Fibroblast of villous mesenchyme (primary cell): Measurements from ENCODE around the gene CD6. TPM values are rescaled to one million over a fixed set of nuclear protein-coding genes. Genes with fewer than 3 reads are reported as not detected.
A peak's percentile ranks its signal among the peaks of the same experiment; 100 is the strongest.

Source experiments
- DNase-seq: peaks from one replicate; pipeline ENCODE4 v3.0.0-alpha.2; 2010; ENCODE audit warnings: low read depth
- H3K4me3 ChIP-seq: 2 replicates; pipeline ENCODE4 v1.5.1; 2011; ENCODE audit warnings: low read depth, mild to moderate bottlenecking, low read length
- total RNA-seq: library from RNA; depleted of rRNA; stranded (reverse); fragments of >200 nt; gene quantifications from 2 replicates; pipeline ENCODE4 v1.2.3, GENCODE V29; 2012
- TF ChIP-seq, protein P1 (sequence below): IDR thresholded peaks from 2 replicates; pipeline ENCODE4 v1.5.1; 2012; ENCODE audit warnings: low read depth, mild to moderate bottlenecking, low read length; ENCODE audit not compliant: insufficient read depth

CD6 gene, protein sequence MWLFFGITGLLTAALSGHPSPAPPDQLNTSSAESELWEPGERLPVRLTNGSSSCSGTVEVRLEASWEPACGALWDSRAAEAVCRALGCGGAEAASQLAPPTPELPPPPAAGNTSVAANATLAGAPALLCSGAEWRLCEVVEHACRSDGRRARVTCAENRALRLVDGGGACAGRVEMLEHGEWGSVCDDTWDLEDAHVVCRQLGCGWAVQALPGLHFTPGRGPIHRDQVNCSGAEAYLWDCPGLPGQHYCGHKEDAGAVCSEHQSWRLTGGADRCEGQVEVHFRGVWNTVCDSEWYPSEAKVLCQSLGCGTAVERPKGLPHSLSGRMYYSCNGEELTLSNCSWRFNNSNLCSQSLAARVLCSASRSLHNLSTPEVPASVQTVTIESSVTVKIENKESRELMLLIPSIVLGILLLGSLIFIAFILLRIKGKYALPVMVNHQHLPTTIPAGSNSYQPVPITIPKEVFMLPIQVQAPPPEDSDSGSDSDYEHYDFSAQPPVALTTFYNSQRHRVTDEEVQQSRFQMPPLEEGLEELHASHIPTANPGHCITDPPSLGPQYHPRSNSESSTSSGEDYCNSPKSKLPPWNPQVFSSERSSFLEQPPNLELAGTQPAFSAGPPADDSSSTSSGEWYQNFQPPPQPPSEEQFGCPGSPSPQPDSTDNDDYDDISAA
- not detected in 2 replicates for total RNA-seq

DNA sequence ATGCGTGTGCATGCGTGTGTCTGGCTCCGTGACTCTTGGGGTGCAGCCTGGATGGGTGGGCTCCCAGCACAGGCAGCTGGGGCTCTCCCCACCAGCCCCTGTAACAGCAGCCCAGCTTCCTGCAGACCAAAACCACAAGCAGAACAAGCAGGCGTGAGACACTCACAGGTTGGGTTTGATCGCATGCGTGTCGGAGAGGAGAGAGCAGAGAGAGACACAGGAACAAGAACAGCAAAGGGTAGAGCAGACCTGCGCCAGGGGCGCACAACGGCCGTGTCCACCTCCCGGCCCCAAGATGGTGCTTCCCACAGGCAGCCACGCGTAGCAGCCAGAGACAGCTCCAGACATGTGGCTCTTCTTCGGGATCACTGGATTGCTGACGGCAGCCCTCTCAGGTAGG is at the start of gene CD6:
CD6 (plus strand) TSS at position 161 of the 400 bp plus-strand sequence; CDS start at position 347, 186 bp downstream.
- TF ChIP-seq, protein P1, sequence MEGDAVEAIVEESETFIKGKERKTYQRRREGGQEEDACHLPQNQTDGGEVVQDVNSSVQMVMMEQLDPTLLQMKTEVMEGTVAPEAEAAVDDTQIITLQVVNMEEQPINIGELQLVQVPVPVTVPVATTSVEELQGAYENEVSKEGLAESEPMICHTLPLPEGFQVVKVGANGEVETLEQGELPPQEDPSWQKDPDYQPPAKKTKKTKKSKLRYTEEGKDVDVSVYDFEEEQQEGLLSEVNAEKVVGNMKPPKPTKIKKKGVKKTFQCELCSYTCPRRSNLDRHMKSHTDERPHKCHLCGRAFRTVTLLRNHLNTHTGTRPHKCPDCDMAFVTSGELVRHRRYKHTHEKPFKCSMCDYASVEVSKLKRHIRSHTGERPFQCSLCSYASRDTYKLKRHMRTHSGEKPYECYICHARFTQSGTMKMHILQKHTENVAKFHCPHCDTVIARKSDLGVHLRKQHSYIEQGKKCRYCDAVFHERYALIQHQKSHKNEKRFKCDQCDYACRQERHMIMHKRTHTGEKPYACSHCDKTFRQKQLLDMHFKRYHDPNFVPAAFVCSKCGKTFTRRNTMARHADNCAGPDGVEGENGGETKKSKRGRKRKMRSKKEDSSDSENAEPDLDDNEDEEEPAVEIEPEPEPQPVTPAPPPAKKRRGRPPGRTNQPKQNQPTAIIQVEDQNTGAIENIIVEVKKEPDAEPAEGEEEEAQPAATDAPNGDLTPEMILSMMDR, result no peak
- no peak within 1 kb of the TSS for H3K4me3 ChIP-seq
- DNase-seq, result no peak

DNA sequence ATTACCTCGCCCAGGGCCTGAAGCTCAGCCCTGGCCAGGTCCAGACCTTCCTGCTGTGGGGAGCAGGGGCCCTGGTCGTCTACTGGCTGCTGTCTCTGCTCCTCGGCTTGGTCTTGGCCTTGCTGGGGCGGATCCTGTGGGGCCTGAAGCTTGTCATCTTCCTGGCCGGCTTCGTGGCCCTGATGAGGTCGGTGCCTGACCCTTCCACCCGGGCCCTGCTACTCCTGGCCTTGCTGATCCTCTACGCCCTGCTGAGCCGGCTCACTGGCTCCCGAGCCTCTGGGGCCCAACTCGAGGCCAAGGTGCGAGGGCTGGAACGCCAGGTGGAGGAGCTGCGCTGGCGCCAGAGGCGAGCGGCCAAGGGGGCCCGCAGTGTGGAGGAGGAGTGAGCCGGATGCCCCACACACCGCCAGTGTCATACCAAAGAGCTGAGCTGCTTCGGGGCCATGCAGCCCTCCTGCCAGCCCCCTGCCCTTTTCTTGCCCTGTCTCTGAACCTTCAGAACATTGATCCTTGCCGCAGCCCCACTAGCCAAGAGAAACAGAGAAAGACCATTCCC is 49.6 kb upstream of the CD6 start:
- no peak for DNase-seq
- no peak overlapping the region for H3K4me3 ChIP-seq
- TF ChIP-seq, protein P1, result no peak

DNA sequence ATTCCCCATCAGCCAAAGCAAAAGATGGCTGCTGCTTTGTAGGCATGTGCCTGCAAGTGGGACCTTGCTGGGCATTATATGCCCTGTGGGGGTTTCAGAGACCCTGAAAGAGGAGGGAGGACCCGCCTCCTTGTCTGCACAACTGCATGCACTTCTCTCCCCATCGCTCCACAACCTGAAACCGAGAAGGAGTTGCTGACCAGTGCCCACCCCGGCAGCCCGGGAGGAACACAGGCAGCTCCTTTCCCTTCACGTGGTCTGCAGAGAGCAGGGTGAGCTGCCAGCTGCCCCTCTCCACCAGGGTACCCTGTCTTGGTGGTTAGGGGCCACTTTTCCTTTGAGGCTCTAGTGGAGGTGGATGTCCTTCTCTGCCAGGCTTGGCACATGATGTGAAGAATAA is 48.6 kb upstream of the CD6 start:
- TF ChIP-seq, protein P1, result no peak
- no peak for DNase-seq
- H3K4me3 ChIP-seq, result no peak overlapping the region

DNA sequence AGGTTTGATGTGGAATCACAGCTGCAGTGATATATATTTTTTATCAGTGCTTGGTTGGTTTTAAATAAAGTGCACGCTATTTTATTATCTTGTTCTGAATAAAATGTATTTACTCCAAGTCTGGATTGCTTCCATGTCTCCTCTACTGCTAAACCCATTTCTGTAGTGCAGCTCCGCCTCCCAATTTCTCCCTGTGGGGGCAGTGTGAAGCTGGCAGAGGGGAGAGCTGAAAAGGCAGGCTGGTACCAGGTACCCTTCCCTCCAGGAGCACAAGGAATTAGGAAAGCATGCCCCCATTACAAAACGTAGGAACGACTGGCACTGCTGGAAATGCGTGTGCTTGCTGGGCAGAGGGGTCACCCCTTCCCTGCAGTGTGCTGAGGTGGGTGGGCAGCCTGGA is 48.2 kb upstream of the CD6 start:
- no peak overlapping the region for H3K4me3 ChIP-seq
- TF ChIP-seq, protein P1, result no peak
- DNase-seq, result no peak

DNA sequence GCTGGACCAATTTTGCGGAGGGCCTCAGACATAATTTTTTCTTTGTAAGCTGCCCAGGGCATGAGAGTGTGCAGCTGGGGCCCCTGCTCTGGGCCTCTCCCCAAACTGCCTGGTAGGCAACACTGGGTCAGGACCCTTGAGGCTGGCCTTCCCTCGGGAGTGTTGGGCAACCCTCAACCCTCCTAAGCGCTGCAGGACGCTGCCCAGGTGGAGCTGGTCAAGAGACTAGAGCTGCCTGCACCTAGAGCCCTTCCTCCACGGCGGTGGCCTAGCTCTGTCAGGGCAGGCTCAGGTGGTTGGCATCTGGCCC is 47.7 kb upstream of the CD6 start:
- TF ChIP-seq, protein P1, result no peak
- H3K4me3 ChIP-seq, result peak overlapping the region; percentile 72
- no peak for DNase-seq

DNA sequence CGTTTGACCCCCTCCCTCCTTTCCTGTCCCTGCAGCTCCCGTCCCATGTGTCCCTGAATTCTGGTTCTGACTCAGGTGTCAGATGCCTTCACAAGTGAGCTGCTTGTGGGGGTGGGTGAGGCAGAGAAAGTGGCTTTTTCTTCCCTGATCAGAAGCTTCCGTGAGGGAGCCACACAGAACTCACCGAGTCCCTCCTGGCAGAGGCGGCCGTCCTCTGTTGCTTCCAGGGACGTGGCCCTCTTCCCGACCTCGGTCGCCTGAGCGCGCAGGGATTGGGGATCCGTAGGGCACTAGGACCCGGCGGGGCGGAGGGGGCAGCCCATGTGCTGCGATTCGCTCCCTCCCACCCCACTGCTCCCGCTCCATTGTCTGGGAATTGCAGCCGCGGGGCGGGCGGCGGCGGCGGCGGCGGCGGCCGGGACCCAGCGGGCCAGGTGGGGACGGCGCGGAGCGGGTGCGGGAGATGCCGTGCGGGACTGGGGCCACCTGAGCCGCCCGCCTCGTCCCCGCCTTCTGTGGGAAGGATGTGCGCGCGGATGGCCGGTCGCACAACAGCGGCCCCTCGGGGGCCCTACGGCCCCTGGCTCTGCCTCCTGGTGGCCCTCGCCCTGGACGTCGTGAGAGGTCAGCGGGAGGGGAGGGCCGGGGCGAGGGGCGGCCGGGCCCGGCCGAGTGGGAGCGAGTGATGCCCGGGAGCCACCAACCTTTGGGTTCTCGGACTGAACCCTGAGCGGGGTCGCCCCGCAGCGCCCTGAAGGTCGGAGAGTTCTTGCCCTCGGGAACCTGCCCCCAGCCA is 47.2 kb upstream of the CD6 start, which contains the start of gene TMEM132A:
TMEM132A (plus strand) TSS at position 351 of the 796 bp plus-strand sequence; CDS start at position 525, 174 bp downstream.
- H3K4me3 ChIP-seq, result peak within 1 kb of the TSS; percentile 72
- peak; percentile 64 for DNase-seq
- TF ChIP-seq, protein P1, result no peak
